H1 (cell line): Measurements from ENCODE around the gene TSR1. TPM values are rescaled to one million over a fixed set of nuclear protein-coding genes. Genes with fewer than 3 reads are reported as not detected.

ENCODE experiments used
- ATF2 ChIP-seq: IDR thresholded peaks from 2 replicates; pipeline ENCODE4 v1.6.1; 2012; ENCODE audit warnings: low read length, inconsistent platforms
- CHD7 ChIP-seq: fragments of 300-600 bp; sonication (generic); IDR thresholded peaks from 2 replicates; pipeline ENCODE4 v1.7.1; 2012; ENCODE audit warnings: low read length, moderate library complexity, mild to moderate bottlenecking, inconsistent platforms; ENCODE audit not compliant: insufficient replicate concordance
- JUN ChIP-seq: IDR thresholded peaks from 2 replicates; pipeline ENCODE4 v1.6.1; 2011; ENCODE audit warnings: low read depth, mild to moderate bottlenecking, improper control_type of control experiment, low read length
- KDM5A ChIP-seq: fragments of 200-600 bp; IDR thresholded peaks from 2 replicates; pipeline ENCODE4 v1.7.1; 2012; ENCODE audit warnings: mild to moderate bottlenecking, low read length, inconsistent platforms, mixed read lengths
- SP1 ChIP-seq: IDR thresholded peaks from 2 replicates; pipeline ENCODE4 v1.6.1; 2011; ENCODE audit warnings: low read depth, low read length
- SP2 ChIP-seq: IDR thresholded peaks from 2 replicates; pipeline ENCODE4 v1.6.1; 2012; ENCODE audit warnings: mild to moderate bottlenecking, low read length, inconsistent platforms
- SP4 ChIP-seq: IDR thresholded peaks from 2 replicates; pipeline ENCODE4 v1.6.1; 2012; ENCODE audit warnings: low read length, inconsistent platforms
- TAF1 ChIP-seq: IDR thresholded peaks from 2 replicates; pipeline ENCODE4 v1.6.1; 2011; ENCODE audit warnings: mild to moderate bottlenecking, low read depth, low read length
- polyA plus RNA-seq, 7 experiments: library from polyadenylated mRNA; depleted of rRNA in 3 of 7; stranded (reverse) in 5 of 7; unstranded in 2 of 7; fragments of >200 nt in 5 of 7; fragments of 200-250 nt in 2 of 7; gene quantifications; 1 replicate in 5 of 7; 2 replicates in 1 of 7; 4 replicates in 1 of 7; pipeline versions ENCODE4 v1.2.1 to v1.2.3, GENCODE V29; 2011 to 2013; ENCODE audit warnings: missing spikeins in 2 of 7, mixed read lengths in 2 of 7
- total RNA-seq: library from RNA; stranded (reverse); fragmentation: NEBNext Ultra II Directional; extraction: Animal tissue kit (Norgen Biotek cat#: 25700); gene quantifications from 2 replicates; pipeline ENCODE4 v1.2.1, GENCODE V29; 2021

Gene TSR1
- total and polyA plus RNA-seq, 2 of the 8 experiments (the other 6 are each of a cell fraction or from before 2014, with no cell fraction given): 14.5 to 69.7 TPM

DNA sequence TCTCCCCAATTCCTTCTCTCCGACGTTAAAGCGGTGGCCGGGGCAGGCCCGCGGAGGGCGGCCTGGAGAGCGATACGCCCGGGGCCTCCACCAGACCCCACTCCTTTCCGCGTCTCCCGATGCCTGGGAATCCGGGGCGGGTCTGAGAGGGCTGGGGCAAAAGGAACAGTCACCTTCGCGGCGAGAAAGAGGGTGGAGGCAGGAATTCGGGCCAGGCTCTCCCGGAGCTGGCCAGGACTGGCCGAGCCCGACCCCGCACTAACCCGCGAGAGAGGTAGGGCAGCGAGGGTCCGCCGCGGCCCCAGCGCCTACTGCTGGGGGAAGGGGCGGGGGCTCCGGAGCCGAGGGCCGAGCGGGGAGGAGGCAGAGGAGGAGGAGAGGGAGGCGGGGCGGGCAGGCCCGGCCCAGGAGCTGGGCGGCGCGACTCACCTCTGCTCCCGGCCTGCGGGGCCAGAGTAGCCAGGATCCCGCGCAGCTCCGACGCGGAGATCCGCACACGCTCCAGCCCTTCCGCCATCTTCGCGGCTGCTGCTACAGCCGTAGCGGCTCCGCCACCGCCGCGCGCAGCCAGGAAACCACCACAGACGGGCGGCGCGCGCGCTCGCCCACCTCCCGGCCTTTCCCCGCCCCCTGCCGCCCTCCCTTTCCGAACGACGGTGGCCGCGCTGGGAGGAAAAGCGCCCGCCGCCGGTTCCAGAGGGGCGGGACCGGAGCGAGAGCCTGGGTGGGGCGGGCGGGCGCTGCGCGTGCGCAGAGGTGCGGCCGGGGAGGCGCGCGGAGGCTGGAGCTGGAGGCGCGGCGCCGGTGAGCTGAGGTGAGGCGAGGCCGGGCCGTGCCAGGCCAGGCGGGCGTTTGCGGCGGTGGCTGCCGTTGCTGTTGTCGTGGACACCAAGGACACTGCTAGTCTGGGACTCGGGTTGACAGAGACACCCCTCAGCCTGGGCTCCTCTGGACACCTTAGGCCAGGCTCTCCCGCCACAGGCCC, 32.8 kb downstream of the TSR1 start, which contains the start of the genes SMG6 and SRR (continued):
- TF ChIP-seq CHD7 (no peak), TAF1 (peak; percentile 81), JUN (no peak), SP4 (no peak), SP1 (0 out of 2 replicates have a peak, but pooled peaks have one; percentile 10), SP2 (no peak), KDM5A (no peak), ATF2 (no peak)
